GM12875 (cell line): ENCODE data around the gene PLPPR1.

Experiments
- H3K4me3 ChIP-seq: one replicate; pipeline ENCODE4 v1.5.1; 2011; ENCODE audit warnings: low read depth, low read length, control low read depth
- CTCF ChIP-seq: IDR thresholded peaks from 2 replicates; pipeline ENCODE4 v1.5.1; 2011; ENCODE audit warnings: low read depth, mild to moderate bottlenecking, control low read depth, inconsistent platforms, low read length, moderate library complexity, borderline replicate concordance; ENCODE audit not compliant: insufficient read depth

The PLPPR1 gene

GRCh38 chr9:101332362-101332761 lies 303.8 kb downstream of the PLPPR1 start:
- no peak overlapping the region for H3K4me3 ChIP-seq
- no peak for TF ChIP-seq CTCF

GRCh38 chr9:101333490-101333889 lies 305.0 kb downstream of the PLPPR1 start:
- H3K4me3 ChIP-seq = no peak overlapping the region
- TF ChIP-seq CTCF = no peak

GRCh38 chr9:101333926-101334702 lies 305.6 kb downstream of the PLPPR1 start:
- no peak overlapping the region for H3K4me3 ChIP-seq
- no peak for TF ChIP-seq CTCF

- TF ChIP-seq CTCF = no peak
Measured at GRCh38 chr9:101336091-101336490, 307.6 kb downstream of the PLPPR1 start.

GRCh38 chr9:101337237-101337636 lies 308.7 kb downstream of the PLPPR1 start:
- no peak for TF ChIP-seq CTCF
- H3K4me3 ChIP-seq = no peak overlapping the region

More at GRCh38 chr9:101336091-101336490, 307.6 kb downstream of the PLPPR1 start:
- H3K4me3 ChIP-seq = no peak overlapping the region

GRCh38 chr9:101341958-101342357 lies 313.4 kb downstream of the PLPPR1 start:
- no peak overlapping the region for H3K4me3 ChIP-seq
- no peak for TF ChIP-seq CTCF

GRCh38 chr9:101342595-101342994 lies 314.1 kb downstream of the PLPPR1 start:
- no peak for TF ChIP-seq CTCF

More at GRCh38 chr9:101342595-101342994, 314.1 kb downstream of the PLPPR1 start:
- no peak overlapping the region for H3K4me3 ChIP-seq
